CD4-positive, alpha-beta T cell treated with Interleukin-15 for 1 hour (primary cell): Measurements from ENCODE around the gene TSHZ2.

Experiments used
- DNase-seq: peaks from one replicate; pipeline ENCODE4 v3.0.0-alpha.2; 2020

TSHZ2 gene

DNA sequence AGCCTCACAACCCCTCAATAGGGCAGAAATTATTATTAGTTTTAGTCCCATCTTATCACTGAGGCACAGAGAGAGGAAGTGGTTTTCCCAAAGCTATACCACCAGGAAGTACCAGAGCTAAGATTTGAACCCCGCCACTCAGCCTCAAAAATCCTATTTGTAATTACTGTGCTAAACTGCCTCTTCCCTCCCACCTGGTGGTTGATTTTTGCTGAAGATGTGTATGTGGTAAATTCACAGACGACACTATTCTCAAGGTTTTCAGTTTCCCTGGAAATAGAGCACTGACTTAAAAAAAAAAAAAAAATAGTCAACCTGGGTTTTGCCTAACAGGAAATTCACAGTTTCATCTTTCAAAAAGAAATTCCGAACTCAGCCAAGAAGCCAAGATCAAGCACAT lies 57.9 kb downstream of the TSHZ2 start:
- DNase-seq = no peak

DNA sequence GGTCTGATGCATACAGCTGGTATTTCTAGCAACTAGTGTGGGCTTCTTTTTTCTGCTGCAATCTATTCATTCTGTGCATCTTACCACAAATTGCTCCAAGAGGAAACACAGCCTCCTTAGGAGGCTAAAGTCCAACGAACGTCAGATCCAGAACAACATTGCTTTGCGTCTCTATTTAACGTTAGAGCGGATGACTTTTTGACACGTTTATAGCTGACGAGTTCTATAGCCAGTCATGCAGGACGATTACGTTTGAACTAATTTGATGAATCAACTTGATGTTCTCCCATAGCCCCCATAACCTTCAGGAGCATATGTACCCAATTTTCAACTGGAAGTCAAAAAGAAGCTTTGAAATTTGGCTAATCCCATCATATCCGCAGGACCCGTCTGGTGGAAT lies 59.9 kb downstream of the TSHZ2 start:
- no peak for DNase-seq

- DNase-seq = no peak
Measured at GRCh38 chr20:53032478-53032932, 60.3 kb downstream of the TSHZ2 start.

GRCh38 chr20:53033176-53033575 lies 61.0 kb downstream of the TSHZ2 start:
- no peak for DNase-seq

- DNase-seq = no peak
Measured at GRCh38 chr20:53034899-53035298, 62.7 kb downstream of the TSHZ2 start.

DNA sequence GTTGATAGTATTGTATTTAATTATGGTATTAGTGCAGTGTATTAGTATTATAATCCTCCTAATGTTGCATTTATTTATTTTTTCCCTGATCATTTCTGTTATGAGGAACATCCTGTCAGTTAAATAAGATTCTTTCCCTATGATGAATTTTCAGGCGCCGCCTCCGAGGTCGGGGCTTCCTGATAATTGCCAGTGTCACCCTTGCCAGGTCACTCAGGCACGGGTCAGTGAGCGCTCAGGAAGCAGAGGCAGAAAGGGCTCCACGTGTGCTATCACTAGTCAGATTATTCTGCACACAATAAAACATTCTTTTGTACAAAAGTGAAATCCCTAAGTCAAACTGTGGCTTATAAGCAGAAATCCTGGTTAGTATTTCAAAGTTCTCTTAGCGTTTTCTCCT lies 64.8 kb downstream of the TSHZ2 start:
- DNase-seq = no peak

GRCh38 chr20:53037621-53038020 lies 65.5 kb downstream of the TSHZ2 start:
- DNase-seq = no peak

- no peak for DNase-seq
Measured at GRCh38 chr20:53038299-53038698, 66.1 kb downstream of the TSHZ2 start.

- no peak for DNase-seq
Measured at GRCh38 chr20:53040693-53041589, 68.8 kb downstream of the TSHZ2 start.

GRCh38 chr20:53042521-53042920 lies 70.4 kb downstream of the TSHZ2 start:
- DNase-seq = no peak

DNA sequence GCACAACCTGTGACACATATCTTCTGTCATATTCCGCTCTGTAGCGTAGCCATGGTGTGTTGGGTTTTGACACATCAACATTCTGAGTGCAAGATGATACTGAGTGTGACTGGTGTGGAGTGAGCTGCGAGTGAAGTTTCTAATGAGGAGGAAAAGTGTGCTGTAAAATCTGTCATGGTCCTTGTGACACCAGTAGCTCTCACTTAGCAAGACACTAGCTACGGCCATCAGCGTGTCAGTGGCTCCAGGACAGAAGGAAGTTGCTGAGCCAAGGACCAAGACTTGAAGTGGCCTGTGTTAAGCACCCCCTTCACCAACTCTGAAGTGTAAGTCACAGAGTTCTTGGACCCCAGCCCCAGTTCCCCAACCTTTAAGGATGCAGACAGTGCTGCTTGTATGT lies 72.1 kb downstream of the TSHZ2 start:
- no peak for DNase-seq

- DNase-seq = no peak
Measured at GRCh38 chr20:53045941-53046340, 73.8 kb downstream of the TSHZ2 start.

GRCh38 chr20:53047203-53047602 lies 75.0 kb downstream of the TSHZ2 start:
- no peak for DNase-seq

GRCh38 chr20:53048387-53048786 lies 76.2 kb downstream of the TSHZ2 start:
- DNase-seq = no peak

DNA sequence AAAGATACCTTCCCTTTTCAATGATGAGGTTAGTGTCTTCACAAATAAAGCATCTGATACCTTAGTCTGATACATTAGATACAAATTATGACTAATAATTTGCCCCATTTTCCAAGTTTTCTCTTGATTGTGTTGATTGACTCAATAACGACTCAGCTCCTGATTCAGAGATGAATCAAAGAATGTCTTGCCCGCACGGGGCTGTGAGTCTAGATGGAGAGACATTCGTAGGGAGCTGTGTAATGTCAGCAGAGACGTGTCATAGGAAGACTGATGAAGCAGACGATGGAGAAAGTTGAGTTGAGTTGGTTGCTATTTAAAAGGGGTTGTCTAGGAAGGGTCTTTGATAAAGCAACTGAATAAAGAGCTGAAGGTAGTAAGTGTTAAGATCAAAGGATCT lies 78.2 kb downstream of the TSHZ2 start:
- DNase-seq = no peak

GRCh38 chr20:53052380-53052779 lies 80.2 kb downstream of the TSHZ2 start:
- no peak for DNase-seq

GRCh38 chr20:53053595-53053994 lies 81.4 kb downstream of the TSHZ2 start:
- DNase-seq = no peak

DNA sequence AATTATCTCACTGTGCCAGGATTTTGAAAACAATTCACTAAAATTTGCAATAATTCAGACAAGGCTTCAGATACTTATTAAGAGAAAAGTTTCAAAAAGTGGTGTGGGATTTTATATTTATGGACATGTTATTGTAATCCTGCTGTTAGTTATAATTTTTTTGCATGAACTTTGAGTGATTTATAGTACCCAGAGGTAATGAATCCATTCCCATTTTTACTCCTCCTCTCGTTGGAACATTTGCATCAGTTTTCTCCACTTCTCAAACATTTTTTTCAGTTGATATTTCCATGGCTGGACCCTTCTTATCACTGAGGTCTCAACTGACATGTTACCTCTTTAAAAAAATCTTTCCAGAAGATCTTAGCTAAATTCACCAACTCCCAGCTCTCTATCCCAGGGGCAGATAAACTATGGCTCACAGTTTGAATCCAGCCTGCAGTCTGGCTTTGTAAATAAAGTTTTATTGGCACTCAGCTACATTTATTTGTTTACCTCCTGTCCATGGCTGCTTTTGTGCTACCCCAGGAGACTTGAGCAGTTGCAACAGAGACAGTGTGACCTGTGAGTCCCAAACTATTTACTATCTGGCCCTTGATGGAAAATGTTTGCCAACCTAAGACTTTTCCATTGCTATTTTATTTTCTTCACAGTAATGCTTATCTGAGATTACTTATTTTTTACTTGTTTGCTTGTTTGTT lies 83.4 kb downstream of the TSHZ2 start:
- DNase-seq = no peak

GRCh38 chr20:53057579-53057978 lies 85.4 kb downstream of the TSHZ2 start:
- DNase-seq = no peak

DNA sequence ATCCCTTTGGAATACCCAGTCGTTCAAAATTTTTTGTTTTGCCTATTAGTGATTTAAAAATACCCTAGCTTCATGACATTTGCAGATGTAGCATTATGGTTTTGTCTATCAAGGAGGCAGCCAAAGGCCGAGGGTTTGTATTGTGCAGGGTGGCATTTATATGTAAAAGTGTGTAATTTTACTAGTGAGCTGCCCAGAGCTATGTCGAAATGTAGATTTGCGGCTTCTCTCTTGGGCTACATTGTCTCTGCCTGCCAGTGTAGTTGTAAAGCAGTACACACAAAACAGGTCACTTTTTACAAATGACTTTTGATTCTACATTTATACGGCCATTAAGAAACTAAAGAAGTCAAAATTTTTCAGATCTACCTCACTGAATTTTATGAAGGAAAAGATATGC lies 87.7 kb downstream of the TSHZ2 start:
- DNase-seq = no peak

- DNase-seq = no peak
Measured at GRCh38 chr20:53061192-53062108, 89.3 kb downstream of the TSHZ2 start.

DNA sequence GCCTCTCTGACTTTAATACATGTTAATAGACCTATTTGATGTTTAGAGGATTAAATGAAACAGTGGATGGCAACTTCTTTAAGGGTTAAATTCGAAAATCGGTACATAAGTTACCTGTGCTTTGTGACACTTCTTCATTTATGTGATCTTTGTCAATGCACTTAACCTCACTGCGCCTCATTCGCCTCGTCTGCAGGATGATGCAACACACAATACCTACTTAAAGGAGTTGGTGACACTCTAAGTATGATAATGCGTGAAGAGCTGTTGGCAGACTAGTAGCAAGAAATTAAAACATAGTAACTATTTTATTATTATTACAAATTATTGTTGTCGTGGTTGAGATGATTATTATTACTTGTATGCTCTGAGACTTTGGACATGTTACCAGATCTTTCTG lies 92.8 kb downstream of the TSHZ2 start:
- no peak for DNase-seq

- no peak for DNase-seq
Measured at GRCh38 chr20:53068241-53068640, 96.1 kb downstream of the TSHZ2 start.
